Stimulated activated naive CD8-positive, alpha-beta T cell treated with anti-CD3 and anti-CD28 coated beads, Interleukin-15, amount 100 ng/mL, for 72 hours (primary cell): ENCODE data around the gene DYSF.

Experiments used
- ATAC-seq: fragments of 150-1000 bp; cut with Tn5 transposase; 2 replicates; pipeline ENCODE4 v1.10.0; 2021; ENCODE audit warnings: mild to moderate bottlenecking, moderate library complexity
- DNase-seq, 2 donors: peaks; one replicate each; pipeline ENCODE4 v3.0.0; 2021 to 2022
- H3K27ac Mint-ChIP-seq, 2 donors: one replicate each; pipeline ENCODE4 v1.8.0; 2022; ENCODE audit warnings: mild to moderate bottlenecking in 2 of 2, mixed read lengths in 2 of 2, moderate library complexity in 2 of 2
- H3K27me3 Mint-ChIP-seq: one replicate; pipeline ENCODE4 v1.8.0; 2022; ENCODE audit warnings: mixed read lengths
- H3K4me1 Mint-ChIP-seq: one replicate; pipeline ENCODE4 v1.8.0; 2022; ENCODE audit warnings: mild to moderate bottlenecking, mixed read lengths
- H3K4me3 Mint-ChIP-seq, 2 donors: one replicate each; pipeline ENCODE4 v1.8.0; 2022; ENCODE audit warnings: mild to moderate bottlenecking in 2 of 2, mixed read lengths in 2 of 2, moderate library complexity in 1 of 2
- H3K9me3 Mint-ChIP-seq, 2 donors: one replicate each; pipeline ENCODE4 v1.8.0; 2022; ENCODE audit warnings: mixed read lengths in 2 of 2

DYSF gene

GRCh38 chr2:71681626-71682025 lies 228.3 kb downstream of the DYSF start:
- Mint-ChIP-seq H3K9me3 (no peaks in the 10 kb centered on the region), H3K4me3 (no peak overlapping the region), H3K4me1 (no peaks in the 10 kb centered on the region), H3K27ac (no peak overlapping the region), H3K27me3 (no peaks in the 10 kb centered on the region)
- DNase-seq (no peak), ATAC-seq (no peak)

- Mint-ChIP-seq H3K9me3 (no peaks in the 10 kb centered on the region), H3K27ac (no peak overlapping the region), H3K27me3 (peaks cover under 1% of the 10 kb centered on the region)
Observed at GRCh38 chr2:71682341-71682740, 229.0 kb downstream of the DYSF start.

DNA sequence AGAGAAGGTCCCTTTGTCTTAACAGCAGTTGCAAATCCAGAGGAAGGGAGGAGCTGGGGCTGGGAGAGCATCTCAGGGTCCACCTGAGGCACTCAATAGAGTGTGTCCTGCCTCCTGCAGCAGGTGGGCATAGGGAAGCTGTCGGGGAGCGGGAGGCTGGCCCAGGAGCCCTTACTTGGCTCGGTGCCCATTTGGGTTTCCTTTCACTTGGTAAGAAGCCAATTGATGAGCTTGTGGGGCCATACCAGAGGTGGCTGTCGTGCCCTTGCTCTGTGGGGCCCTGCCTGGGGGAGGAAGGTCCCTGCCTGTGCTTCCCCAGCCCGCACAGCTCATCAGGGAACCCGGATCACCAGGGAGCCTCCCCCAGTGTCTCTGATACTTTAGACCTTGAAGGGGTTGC lies 229.7 kb downstream of the DYSF start:
- Mint-ChIP-seq H3K27me3 (peaks cover 8% of the 10 kb centered on the region), H3K4me3 (no peak overlapping the region), H3K9me3 (no peaks in the 10 kb centered on the region), H3K4me1 (no peaks in the 10 kb centered on the region), H3K27ac (peak overlapping the region in 1 of 2 donors; percentile 64)
- ATAC-seq (no peak), DNase-seq (no peak)

More at GRCh38 chr2:71682341-71682740, 229.0 kb downstream of the DYSF start:
- Mint-ChIP-seq H3K4me1 (no peaks in the 10 kb centered on the region), H3K4me3 (no peak overlapping the region)
- no peak for DNase-seq
- ATAC-seq = no peak

DNA sequence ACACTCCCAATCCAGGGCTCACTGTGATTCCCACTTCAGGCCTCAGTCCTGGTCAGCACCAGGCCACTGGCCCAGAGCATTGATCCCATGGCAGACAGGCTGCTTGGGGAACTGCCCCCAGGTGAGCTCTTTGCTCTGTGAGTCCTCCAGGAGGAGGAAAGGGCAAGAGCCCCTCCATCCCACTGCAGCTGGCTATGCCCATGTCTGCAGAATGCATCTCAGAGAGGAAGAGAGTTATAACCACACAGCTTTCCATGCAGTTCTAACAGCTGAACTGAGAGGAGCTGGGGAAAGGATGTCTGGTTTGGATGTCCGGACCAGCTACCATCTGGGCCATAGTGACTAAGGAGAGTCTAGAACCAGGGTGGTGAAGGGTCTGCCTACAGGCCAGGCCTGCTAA lies 230.3 kb downstream of the DYSF start:
- H3K4me1 Mint-ChIP-seq = no peaks in the 10 kb centered on the region
- no peak overlapping the region for H3K4me3 Mint-ChIP-seq
- DNase-seq = no peak
- peaks cover 13% of the 10 kb centered on the region for H3K27me3 Mint-ChIP-seq
- peak overlapping the region in 1 of 2 donors; percentile 56 for H3K27ac Mint-ChIP-seq
- no peaks in the 10 kb centered on the region for H3K9me3 Mint-ChIP-seq
- no peak for ATAC-seq

GRCh38 chr2:71684226-71685072 lies 231.1 kb downstream of the DYSF start:
- H3K4me3 Mint-ChIP-seq = no peak overlapping the region
- H3K27me3 Mint-ChIP-seq = peaks cover 14% of the 10 kb centered on the region
- peak overlapping the region in 1 of 2 donors; percentile 56 for H3K27ac Mint-ChIP-seq
- H3K9me3 Mint-ChIP-seq = no peaks in the 10 kb centered on the region
- DNase-seq (no peak), ATAC-seq (no peak)
- H3K4me1 Mint-ChIP-seq = no peaks in the 10 kb centered on the region

GRCh38 chr2:71685073-71685848 lies 231.9 kb downstream of the DYSF start:
- ATAC-seq = peak; percentile 6
- no peaks in the 10 kb centered on the region for H3K4me1 Mint-ChIP-seq
- no peak for DNase-seq
- H3K27ac Mint-ChIP-seq = no peak overlapping the region
- no peak overlapping the region for H3K4me3 Mint-ChIP-seq
- peaks cover 14% of the 10 kb centered on the region for H3K27me3 Mint-ChIP-seq
- no peaks in the 10 kb centered on the region for H3K9me3 Mint-ChIP-seq

- H3K4me1 Mint-ChIP-seq = no peaks in the 10 kb centered on the region
- H3K4me3 Mint-ChIP-seq = no peak overlapping the region
- ATAC-seq (peak; percentile 16), DNase-seq (no peak)
- H3K27me3 Mint-ChIP-seq = peaks cover 14% of the 10 kb centered on the region
- no peaks in the 10 kb centered on the region for H3K9me3 Mint-ChIP-seq
- no peak overlapping the region for H3K27ac Mint-ChIP-seq
Observed at GRCh38 chr2:71685941-71686611, 232.7 kb downstream of the DYSF start.

DNA sequence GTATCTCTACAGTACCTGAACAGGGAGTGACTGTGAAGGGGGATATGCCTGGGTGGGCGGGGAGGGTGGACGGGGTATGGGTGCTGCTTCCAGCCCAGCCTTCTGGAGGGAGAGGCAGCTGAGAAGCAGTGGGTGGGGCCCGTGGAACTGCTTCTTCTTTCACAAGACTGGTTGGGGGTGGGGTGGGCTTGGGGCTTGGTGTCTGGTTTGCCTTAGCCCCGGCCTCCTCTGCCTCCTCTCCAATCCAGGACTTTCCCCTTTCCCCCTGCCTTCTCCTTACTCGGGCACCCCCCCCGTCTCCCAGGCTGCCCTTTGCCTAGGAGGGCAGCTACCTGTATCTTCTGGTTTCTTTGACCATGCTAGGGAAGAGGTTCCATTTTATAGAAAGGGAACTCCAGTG lies 233.4 kb downstream of the DYSF start:
- Mint-ChIP-seq H3K27me3 (peaks cover 18% of the 10 kb centered on the region), H3K9me3 (no peaks in the 10 kb centered on the region), H3K4me1 (no peaks in the 10 kb centered on the region), H3K4me3 (no peak overlapping the region), H3K27ac (no peak overlapping the region)
- no peak for DNase-seq
- no peak for ATAC-seq

DNA sequence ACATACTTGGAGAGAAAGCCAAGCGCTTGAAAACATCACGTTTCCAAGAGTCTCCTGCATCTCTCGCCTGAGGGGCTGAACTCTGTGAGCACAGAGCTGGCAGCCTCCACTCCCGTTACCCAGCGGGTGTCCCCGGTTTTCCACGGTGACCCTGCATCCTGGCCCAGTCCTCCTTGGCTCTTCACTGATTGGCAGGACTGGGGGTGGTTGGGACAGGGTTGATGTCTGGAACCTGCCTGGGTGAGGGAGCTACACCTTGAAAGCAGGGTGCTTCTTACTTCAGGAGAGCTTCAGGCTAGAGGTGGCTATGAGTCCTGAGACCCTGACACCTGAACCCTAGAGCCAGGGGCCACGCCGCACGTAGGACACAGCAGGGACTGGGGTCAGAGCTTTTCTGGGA lies 234.1 kb downstream of the DYSF start:
- Mint-ChIP-seq H3K27me3 (peaks cover 24% of the 10 kb centered on the region), H3K4me3 (no peak overlapping the region), H3K9me3 (no peaks in the 10 kb centered on the region), H3K27ac (no peak overlapping the region), H3K4me1 (no peaks in the 10 kb centered on the region)
- no peak for DNase-seq
- no peak for ATAC-seq

- ATAC-seq = no peak
- Mint-ChIP-seq H3K9me3 (no peaks in the 10 kb centered on the region), H3K4me3 (no peak overlapping the region), H3K27me3 (peaks cover 26% of the 10 kb centered on the region), H3K27ac (no peak overlapping the region), H3K4me1 (no peaks in the 10 kb centered on the region)
- DNase-seq = no peak
Observed at GRCh38 chr2:71688530-71688929, 235.2 kb downstream of the DYSF start.

GRCh38 chr2:71689393-71689792 lies 236.0 kb downstream of the DYSF start:
- Mint-ChIP-seq H3K9me3 (no peaks in the 10 kb centered on the region), H3K4me1 (no peaks in the 10 kb centered on the region), H3K27ac (no peak overlapping the region), H3K4me3 (no peak overlapping the region), H3K27me3 (peaks cover 26% of the 10 kb centered on the region)
- no peak for ATAC-seq
- no peak for DNase-seq

DNA sequence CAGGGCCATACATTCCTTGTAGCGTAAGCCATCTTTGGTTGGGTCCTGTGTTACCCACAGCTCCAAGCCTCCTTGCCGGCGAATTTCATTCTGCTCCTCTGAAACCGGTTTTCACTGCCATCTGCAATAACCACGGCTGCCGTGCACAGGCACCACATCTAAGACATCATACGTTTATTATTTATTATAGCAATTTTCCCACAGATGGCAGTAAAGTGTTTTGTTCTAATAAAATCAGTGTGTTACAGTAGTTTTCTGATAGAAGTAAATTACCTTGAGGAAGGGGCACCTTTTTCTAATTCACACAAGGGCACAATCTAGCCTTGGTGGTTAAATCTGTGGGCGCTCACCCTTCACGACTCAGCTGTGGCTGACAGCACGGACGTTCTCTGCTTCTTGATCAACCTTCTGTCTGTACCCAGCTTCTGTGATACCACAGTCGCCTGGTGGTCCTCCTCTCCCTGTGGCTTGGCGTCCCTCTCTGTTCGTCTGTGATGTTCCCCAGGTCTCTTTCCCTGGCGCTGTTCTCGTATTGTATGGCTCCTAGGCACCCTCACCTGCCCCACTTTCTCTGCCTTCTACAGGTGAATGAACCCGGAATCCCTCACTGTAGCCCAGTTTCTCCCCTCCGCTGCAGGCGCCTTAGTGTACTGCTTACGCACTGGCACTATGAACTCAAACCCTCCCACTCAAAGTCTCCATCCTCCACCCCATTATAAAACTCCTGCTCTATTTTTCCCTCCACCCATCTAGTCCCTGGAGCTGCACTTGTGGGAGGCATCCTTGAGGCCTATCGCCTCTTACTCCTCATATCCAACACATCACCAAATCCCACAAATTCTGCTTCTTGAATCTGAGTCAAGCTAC lies 236.8 kb downstream of the DYSF start:
- no peak for DNase-seq
- H3K27ac Mint-ChIP-seq = peak overlapping the region in 1 of 2 donors; percentile 28

DNA sequence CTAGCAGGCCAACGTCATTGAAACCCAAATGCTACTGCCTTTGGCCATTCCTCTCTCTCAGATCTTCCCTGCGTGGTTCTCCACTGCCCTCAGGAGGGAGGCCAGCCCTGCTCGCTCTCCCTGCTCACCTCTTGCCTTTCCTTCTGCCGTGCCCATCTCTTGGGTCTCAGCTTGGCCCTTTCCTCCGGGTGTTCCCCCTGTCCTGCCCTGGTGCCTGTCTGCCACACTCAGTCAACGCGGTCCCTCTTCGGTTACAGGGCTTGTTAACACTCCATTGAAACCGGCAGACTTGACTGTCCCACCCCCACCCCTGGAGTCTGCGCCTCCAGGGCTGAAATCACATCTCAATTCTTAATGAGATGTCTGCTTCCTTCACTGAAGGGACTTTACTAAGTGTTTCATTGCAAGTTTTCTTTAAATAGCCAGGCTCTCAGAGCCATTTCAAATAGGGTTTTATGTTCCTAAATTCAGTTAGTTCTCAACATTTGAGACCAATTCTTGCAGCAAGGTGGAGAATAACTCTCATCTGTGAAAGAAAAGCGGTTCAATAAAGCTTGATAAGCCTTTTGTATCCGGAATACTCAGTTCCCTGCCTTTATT lies 237.6 kb downstream of the DYSF start:
- no peaks in the 10 kb centered on the region for H3K4me1 Mint-ChIP-seq
- H3K9me3 Mint-ChIP-seq = no peaks in the 10 kb centered on the region
- no peak for DNase-seq
- no peak overlapping the region for H3K27ac Mint-ChIP-seq
- peaks cover 30% of the 10 kb centered on the region for H3K27me3 Mint-ChIP-seq
- no peak for ATAC-seq
- H3K4me3 Mint-ChIP-seq = no peak overlapping the region

More for the DNA sequence above, 236.8 kb downstream of the DYSF start:
- no peak for ATAC-seq
- peaks cover 26% of the 10 kb centered on the region for H3K27me3 Mint-ChIP-seq
- no peaks in the 10 kb centered on the region for H3K9me3 Mint-ChIP-seq
- no peaks in the 10 kb centered on the region for H3K4me1 Mint-ChIP-seq
- no peak overlapping the region for H3K4me3 Mint-ChIP-seq

DNA sequence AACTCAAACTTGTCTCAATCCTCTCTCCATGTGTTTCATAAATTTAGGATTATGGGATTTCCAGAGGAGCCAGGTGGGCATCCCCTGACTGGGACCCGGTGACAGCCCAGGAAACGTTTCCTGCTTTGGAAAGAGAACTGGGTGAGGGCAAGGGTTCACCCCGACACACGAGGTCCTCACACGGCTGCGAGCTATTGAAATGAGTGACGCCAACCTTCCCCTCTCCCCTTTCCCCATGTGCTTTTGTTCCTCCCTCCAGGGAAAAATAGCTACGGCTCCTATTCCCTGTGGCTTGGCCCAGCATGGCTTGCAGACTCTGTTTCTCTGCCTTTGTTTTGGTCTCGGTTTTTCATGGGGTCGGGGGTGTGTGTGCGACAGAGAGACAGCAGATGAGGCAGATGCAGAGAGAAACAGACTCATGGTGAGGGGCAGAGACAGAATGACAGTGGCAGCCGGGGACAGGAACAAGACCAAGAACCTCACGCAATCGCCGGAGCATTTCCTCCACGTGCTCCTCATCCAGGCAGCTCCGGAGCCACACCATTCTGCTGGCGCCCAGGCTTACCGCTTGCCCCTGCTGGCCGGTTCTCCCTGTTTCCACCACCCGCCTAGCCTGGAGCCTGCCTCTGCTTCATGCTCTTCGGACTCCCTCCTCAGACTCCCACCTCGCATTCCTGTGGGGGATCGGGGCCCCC lies 238.5 kb downstream of the DYSF start:
- H3K4me1 Mint-ChIP-seq = no peaks in the 10 kb centered on the region
- no peak overlapping the region for H3K27ac Mint-ChIP-seq

More for the DNA sequence above, 238.5 kb downstream of the DYSF start:
- Mint-ChIP-seq H3K4me3 (no peak overlapping the region), H3K9me3 (no peaks in the 10 kb centered on the region), H3K27me3 (peaks cover 32% of the 10 kb centered on the region)
- DNase-seq (no peak), ATAC-seq (no peak)
